COLO829 (cell line): ENCODE data around the gene SCD5.
A peak's percentile ranks its signal among the peaks of the same experiment; 100 is the strongest.

Experiments used
- DNase-seq: peaks from one replicate; pipeline ENCODE4 v3.0.0; 2012; ENCODE audit warnings: low spot score

Gene SCD5

GRCh38 chr4:82765134-82765533 lies 33.5 kb downstream of the SCD5 start:
- DNase-seq = no peak

- no peak for DNase-seq
Observed at GRCh38 chr4:82761229-82761628, 37.4 kb downstream of the SCD5 start.

GRCh38 chr4:82758701-82759685 lies 39.6 kb downstream of the SCD5 start:
- DNase-seq = no peak

- no peak for DNase-seq
Observed at GRCh38 chr4:82756061-82756460, 42.5 kb downstream of the SCD5 start.

GRCh38 chr4:82755650-82756049 lies 42.9 kb downstream of the SCD5 start:
- DNase-seq = no peak

GRCh38 chr4:82754513-82755165 lies 44.0 kb downstream of the SCD5 start:
- DNase-seq = no peak

GRCh38 chr4:82753725-82754410 lies 44.7 kb downstream of the SCD5 start:
- DNase-seq = no peak

- no peak for DNase-seq
Observed at GRCh38 chr4:82753238-82753637, 45.4 kb downstream of the SCD5 start.

GRCh38 chr4:82748810-82749470 lies 49.7 kb downstream of the SCD5 start:
- no peak for DNase-seq

GRCh38 chr4:82747686-82748575 lies 50.7 kb downstream of the SCD5 start:
- DNase-seq = no peak

- DNase-seq = no peak
Observed at GRCh38 chr4:82746705-82747574, 51.7 kb downstream of the SCD5 start.

GRCh38 chr4:82745173-82745842 lies 53.3 kb downstream of the SCD5 start:
- no peak for DNase-seq

GRCh38 chr4:82744284-82744968 lies 54.2 kb downstream of the SCD5 start:
- no peak for DNase-seq

GRCh38 chr4:82741188-82741587 lies 57.4 kb downstream of the SCD5 start:
- no peak for DNase-seq

GRCh38 chr4:82739287-82740190 lies 59.1 kb downstream of the SCD5 start:
- peak; percentile 87 for DNase-seq

- no peak for DNase-seq
Observed at GRCh38 chr4:82737354-82737753, 61.2 kb downstream of the SCD5 start.

- no peak for DNase-seq
Observed at GRCh38 chr4:82733636-82734035, 65.0 kb downstream of the SCD5 start.

GRCh38 chr4:82728301-82728700 lies 70.3 kb downstream of the SCD5 start:
- DNase-seq = no peak
